Dedifferentiated amniotic fluid mesenchymal stem cell (primary cell): ENCODE results near the gene CLMN.

Source experiments
- DNase-seq: peaks from one replicate; pipeline ENCODE4 v3.0.0-alpha.2; 2016; ENCODE audit errors: extremely low spot score

CLMN gene

GRCh38 chr14:95344536-95344935 lies 24.8 kb upstream of the CLMN start:
- DNase-seq = no peak

GRCh38 chr14:95341564-95341963 lies 21.9 kb upstream of the CLMN start:
- DNase-seq = no peak

GRCh38 chr14:95341115-95341514 lies 21.4 kb upstream of the CLMN start:
- no peak for DNase-seq

- DNase-seq = no peak
These were observed 20.5 kb upstream of the CLMN start for GRCh38 chr14:95340201-95340697.

- no peak for DNase-seq
These were observed 19.7 kb upstream of the CLMN start for GRCh38 chr14:95339301-95339865.

- no peak for DNase-seq
These were observed 18.7 kb upstream of the CLMN start for GRCh38 chr14:95338436-95338835.

GRCh38 chr14:95337041-95337595 lies 17.4 kb upstream of the CLMN start:
- no peak for DNase-seq

GRCh38 chr14:95336192-95336760 lies 16.6 kb upstream of the CLMN start:
- DNase-seq = no peak

GRCh38 chr14:95335071-95335470 lies 15.4 kb upstream of the CLMN start:
- no peak for DNase-seq

GRCh38 chr14:95334044-95334443 lies 14.3 kb upstream of the CLMN start:
- no peak for DNase-seq

GRCh38 chr14:95332641-95333040 lies 12.9 kb upstream of the CLMN start:
- no peak for DNase-seq

- no peak for DNase-seq
These were observed 12.2 kb upstream of the CLMN start for GRCh38 chr14:95331708-95332408.

GRCh38 chr14:95330591-95331370 lies 11.1 kb upstream of the CLMN start:
- no peak for DNase-seq

- DNase-seq = no peak
These were observed 10.2 kb upstream of the CLMN start for GRCh38 chr14:95329941-95330340.

- no peak for DNase-seq
These were observed 9.2 kb upstream of the CLMN start for GRCh38 chr14:95328729-95329503.

- no peak for DNase-seq
These were observed 8.1 kb upstream of the CLMN start for GRCh38 chr14:95327558-95328374.

GRCh38 chr14:95326987-95327386 lies 7.3 kb upstream of the CLMN start:
- DNase-seq = no peak

- DNase-seq = no peak
These were observed 4.2 kb upstream of the CLMN start for GRCh38 chr14:95323917-95324316.

GRCh38 chr14:95323361-95323760 lies 3.7 kb upstream of the CLMN start:
- no peak for DNase-seq

- peak; percentile 45 for DNase-seq
These were observed 2.9 kb upstream of the CLMN start for GRCh38 chr14:95322651-95323050.
